Measurements from ENCODE around the gene RUNX1. TPM values are rescaled to one million over a fixed set of nuclear protein-coding genes. Genes with fewer than 3 reads are reported as not detected.

RUNX1 gene
- total RNA-seq, 2 donors from 2014 or later: 3.8 to 7.6 TPM

DNA sequence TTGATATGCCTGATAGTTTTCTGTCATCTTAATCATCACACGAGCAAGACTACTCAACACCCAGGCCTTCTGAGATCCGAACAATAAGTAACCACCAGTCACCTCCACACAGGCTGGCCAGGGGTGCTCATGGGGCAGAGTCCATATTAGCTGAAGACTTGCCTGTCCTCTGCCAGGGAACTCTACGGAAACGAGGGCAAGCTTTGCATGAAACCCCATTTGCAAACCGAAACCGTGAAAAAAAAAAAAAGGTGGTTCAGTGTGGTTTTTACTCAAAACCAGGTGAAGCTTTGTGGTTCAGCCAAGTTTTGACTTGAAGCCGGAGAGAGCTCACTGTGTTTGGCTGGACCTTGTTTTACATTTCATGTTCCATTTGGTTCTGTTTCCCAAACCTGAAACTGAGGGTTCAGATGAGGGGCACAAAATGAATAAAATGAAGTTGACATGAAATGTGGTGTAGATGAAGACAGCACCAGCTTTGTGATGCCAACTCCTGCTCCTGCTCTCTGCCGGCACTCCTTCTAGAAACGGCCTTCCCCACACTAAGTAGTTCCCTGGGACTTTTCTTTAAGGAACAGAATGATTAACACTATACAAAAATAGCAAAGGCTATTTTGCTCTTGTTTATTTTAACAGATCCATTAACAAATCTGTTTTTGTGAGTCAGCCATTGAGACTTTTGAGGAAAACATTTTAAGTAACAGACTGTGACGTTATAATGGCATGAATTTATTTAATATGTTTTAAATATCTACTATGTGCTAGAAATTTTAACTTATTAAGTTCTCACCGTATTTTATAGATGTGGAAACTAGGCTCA lies 74.7 kb downstream of the RUNX1 start:
- H3K36me3 ChIP-seq: no peaks in the 10 kb centered on the region
- no peak overlapping the region for H3K4me3 ChIP-seq
- no peak overlapping the region for H3K27ac ChIP-seq
- no peak for TF ChIP-seq CTCF (IDR thresholded peaks at IDR 0.05)
- no peaks in the 10 kb centered on the region for H3K27me3 ChIP-seq
- H3K4me1 ChIP-seq: no peaks in the 10 kb centered on the region
- DNase-seq (ENCODE audit: low spot score): no peak
- H3K9me3 ChIP-seq: no peaks in the 10 kb centered on the region

DNA sequence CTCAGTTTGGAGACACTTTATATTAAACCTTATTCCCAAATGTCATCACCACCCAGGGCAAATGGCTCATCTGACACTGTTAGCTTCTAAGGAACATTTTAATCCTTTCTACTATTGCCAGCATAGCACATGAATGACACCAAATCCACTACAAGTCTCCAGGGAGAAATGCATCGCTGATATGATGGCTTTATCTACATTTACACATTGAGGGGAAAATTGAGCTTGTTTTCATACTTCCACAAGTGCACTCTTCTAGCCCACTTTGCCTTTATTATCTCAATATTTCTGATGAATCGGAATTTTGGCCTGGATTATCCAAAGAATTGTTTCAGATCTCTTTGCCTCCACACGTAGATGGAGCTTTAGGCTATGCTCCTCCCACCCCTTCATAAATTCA lies 75.4 kb downstream of the RUNX1 start:
- H3K27me3 ChIP-seq: no peaks in the 10 kb centered on the region
- H3K4me3 ChIP-seq: no peak overlapping the region
- no peaks in the 10 kb centered on the region for H3K4me1 ChIP-seq
- no peaks in the 10 kb centered on the region for H3K9me3 ChIP-seq
- no peaks in the 10 kb centered on the region for H3K36me3 ChIP-seq
- H3K27ac ChIP-seq: no peak overlapping the region
- TF ChIP-seq CTCF (IDR thresholded peaks at IDR 0.05): no peak
- DNase-seq (ENCODE audit: low spot score): no peak

DNA sequence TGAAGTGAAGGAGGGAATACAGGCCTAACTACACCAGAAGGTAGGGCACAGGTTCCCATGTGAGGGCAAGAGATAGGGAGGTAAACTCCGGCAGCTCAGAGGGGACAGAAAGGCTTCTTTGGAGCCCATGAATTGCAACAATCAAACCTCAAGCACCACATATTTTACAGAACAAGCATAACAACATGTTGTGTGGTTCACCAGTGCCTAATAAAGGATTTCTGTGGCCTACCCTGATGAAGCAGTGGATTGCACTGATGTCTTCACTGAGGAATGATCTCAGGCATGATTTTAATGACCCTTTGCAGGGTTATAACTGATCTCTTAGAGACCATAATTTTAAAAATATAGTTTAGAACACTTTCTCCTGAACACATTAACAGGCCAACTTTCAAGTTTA lies 77.4 kb downstream of the RUNX1 start:
- H3K27me3 ChIP-seq: no peaks in the 10 kb centered on the region
- H3K4me3 ChIP-seq: no peak overlapping the region
- no peaks in the 10 kb centered on the region for H3K9me3 ChIP-seq
- no peak for DNase-seq (ENCODE audit: low spot score)
- no peaks in the 10 kb centered on the region for H3K36me3 ChIP-seq
- H3K27ac ChIP-seq: no peak overlapping the region
- H3K4me1 ChIP-seq: no peaks in the 10 kb centered on the region
- TF ChIP-seq CTCF (IDR thresholded peaks at IDR 0.05): no peak

DNA sequence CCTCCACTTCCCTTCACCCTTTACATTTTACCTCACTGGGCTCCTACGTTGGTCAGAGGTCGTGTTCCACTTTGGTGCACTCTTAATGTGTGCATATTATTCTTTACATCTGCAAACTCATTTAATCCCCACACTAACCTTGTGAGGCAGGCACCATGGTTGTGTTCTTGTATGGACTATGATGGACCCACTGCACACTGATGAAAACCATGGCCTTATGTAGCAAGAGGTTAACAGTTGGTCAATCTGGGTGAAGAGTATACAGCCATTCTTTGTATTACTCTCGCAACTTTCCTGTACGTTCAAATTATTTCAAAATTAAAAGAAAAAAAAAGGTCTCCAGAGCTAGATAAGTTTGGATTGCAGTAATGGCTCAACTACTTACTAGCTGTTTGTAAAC lies 78.5 kb downstream of the RUNX1 start:
- Histone ChIP-seq H3K4me3 (no peak overlapping the region), H3K36me3 (no peaks in the 10 kb centered on the region), H3K27ac (no peak overlapping the region), H3K9me3 (no peaks in the 10 kb centered on the region), H3K27me3 (no peaks in the 10 kb centered on the region), H3K4me1 (no peaks in the 10 kb centered on the region)
- DNase-seq (ENCODE audit: low spot score): no peak
- no peak for TF ChIP-seq CTCF (IDR thresholded peaks at IDR 0.05)

GRCh38 chr21:34970167-34970500 lies 79.0 kb downstream of the RUNX1 start:
- no peaks in the 10 kb centered on the region for H3K9me3 ChIP-seq
- no peaks in the 10 kb centered on the region for H3K36me3 ChIP-seq
- H3K4me3 ChIP-seq: no peak overlapping the region
- DNase-seq (ENCODE audit: low spot score): no peak
- H3K27ac ChIP-seq: no peak overlapping the region
- H3K4me1 ChIP-seq: no peaks in the 10 kb centered on the region
- no peak for TF ChIP-seq CTCF (IDR thresholded peaks at IDR 0.05)
- H3K27me3 ChIP-seq: no peaks in the 10 kb centered on the region

Data from right atrium auricular region (tissue), 2 donors.